Heart left ventricle (tissue), 16 donors: Measurements from ENCODE around the gene QRSL1. TPM values are rescaled to one million over a fixed set of nuclear protein-coding genes. Genes with fewer than 3 reads are reported as not detected.

Experiments used
- ATAC-seq, 4 donors: fragments of 200-7000 bp; cut with Tn5 transposase; one replicate each; pipeline ENCODE4 v1.9.1; 2020 to 2022; ENCODE audit warnings: moderate library complexity in 4 of 4, mild to moderate bottlenecking in 3 of 4, moderate number of reproducible peaks in 1 of 4
- DNase-seq, 5 donors: peaks; one replicate each; pipeline ENCODE4 v3.0.0-alpha.2; 2020
- H3K27ac ChIP-seq, 12 donors: fragments of 200-600 bp; sonication (generic) in 4 of 12; one replicate each; pipeline versions ENCODE4 v1.5.0 to v1.8.0; 2016 to 2022; ENCODE audit warnings: mild to moderate bottlenecking in 2 of 12
- H3K27me3 ChIP-seq, 9 donors: fragments of 200-600 bp; sonication (generic) in 2 of 9; one replicate each; pipeline versions ENCODE4 v1.5.1 to v1.8.0; 2016 to 2022; ENCODE audit warnings: mild to moderate bottlenecking in 3 of 9
- H3K36me3 ChIP-seq, 9 donors: fragments of 200-600 bp; sonication (generic) in 2 of 9; one replicate each; pipeline versions ENCODE4 v1.5.0 to v1.8.0; 2018 to 2022; ENCODE audit warnings: mild to moderate bottlenecking in 2 of 9
- H3K4me1 ChIP-seq, 12 donors: fragments of 200-600 bp; sonication (generic) in 4 of 12; one replicate each; pipeline versions ENCODE4 v1.5.0 to v1.8.0; 2016 to 2022; ENCODE audit warnings: mild to moderate bottlenecking in 3 of 12
- H3K4me3 ChIP-seq, 12 donors: fragments of 200-600 bp; sonication (generic) in 4 of 12; one replicate each; pipeline versions ENCODE4 v1.5.0 to v1.8.0; 2017 to 2022; ENCODE audit warnings: mild to moderate bottlenecking in 9 of 12, moderate library complexity in 4 of 12
- H3K9me3 ChIP-seq, 12 donors: fragments of 200-600 bp; sonication (generic) in 4 of 12; one replicate each; pipeline versions ENCODE4 v1.5.0 to v1.8.0; 2016 to 2022; ENCODE audit warnings: mild to moderate bottlenecking in 1 of 12
- POLR2A ChIP-seq, 2 donors: fragments of 450-650 bp; IDR thresholded peaks; one replicate each; pipeline ENCODE4 v1.6.1; 2017; ENCODE audit warnings: antibody characterized with exemption in 2 of 2, mild to moderate bottlenecking in 2 of 2, moderate library complexity in 2 of 2
- WGBS, 4 donors: extraction: QIAGEN DNeasy Blood & Tissue Kit in 2 of 4; methylation state at CpG; one replicate each; pipeline versions ENCODE4 v1.1.5 to v1.1.7; 2013 to 2018; 5-methylcytosine and 5-hydroxymethylcytosine counted together
- intact Hi-C, 10 donors: fragments of 100-400 bp; cut with DNase I; formaldehyde crosslinking; loops; one replicate each; pipeline versions ENCODE4 v1.11.1 to v1.14.2; 2022
- polyA plus RNA-seq, 2 donors: library from polyadenylated mRNA; stranded (reverse); fragments of 200-250 nt; gene quantifications; one replicate each; pipeline ENCODE4 v1.2.3, GENCODE V29; 2013
- total RNA-seq, 9 donors: library from RNA; depleted of rRNA in 2 of 9; stranded (reverse); fragments of >200 nt in 2 of 9; fragmentation: NEBNext Ultra II Directional in 3 of 9; extraction: Animal tissue kit (Norgen Biotek cat#: 25700) in 3 of 9; gene quantifications; one replicate each; pipeline versions ENCODE4 v1.1.0 to v1.2.4, GENCODE V29; 2016 to 2023
- TF ChIP-seq, protein P1 (sequence below), 12 donors: fragments of 200-600 bp; sonication (generic) in 4 of 12; IDR thresholded peaks; one replicate each; pipeline versions ENCODE4 v1.5.0 to v1.8.0; 2018 to 2022; ENCODE audit warnings: antibody characterized with exemption in 12 of 12, mild to moderate bottlenecking in 5 of 12
- donor health status: ischemic (EF 13 %, LVEDD 7.1; RV severe dilation, severe dysfunction).
- donor health status: healthy with polysubstance abuse.
- donor health status: DM: no; HTN: yes; CAD: no.
- donor health status: DM: no; HTN: no; CAD: no.
- donor health status: ischemic (EF 25% LVEDD 6.9; RV normal size, moderate dysfunction).
- donor health status: ischemic (EF 25% LVEDD 5.7; RV mildly dilated, moderate dysfunction).
- donor health status: healthy.
- donor health status: DM: yes; HTN: yes; CAD: no.
- donor health status: ischemic (EF 35%, LVEDD 5.7; RV mildly dilated, moderate dysfunction).
- donor health status: nonischemic (EF 11% LVEDD 7.7; RV severe dilation, severe dysfunction).
- donor health status: DM: yes; HTN: yes; CAD: no.
- donor health status: PGD.
- donor health status: ischemic (EF 29% LVEDD 5.4; RV normal size, mild dysfunction).
- donor health status: nonischemic (EF 23%, LVEDD 6.1; RV moderate dilation, normal function).

The QRSL1 gene
- total and polyA plus RNA-seq, 11 donors: 8.6 to 18.9 (median 14.4) TPM

- H3K27me3 ChIP-seq: no peaks in the 10 kb centered on the region
- H3K4me1 ChIP-seq: no peaks in the 10 kb centered on the region
- intact Hi-C loops: no loop called here
- ATAC-seq (no peak), DNase-seq (no peak)
- no peaks in the 10 kb centered on the region for H3K36me3 ChIP-seq
- TF ChIP-seq, protein P1, sequence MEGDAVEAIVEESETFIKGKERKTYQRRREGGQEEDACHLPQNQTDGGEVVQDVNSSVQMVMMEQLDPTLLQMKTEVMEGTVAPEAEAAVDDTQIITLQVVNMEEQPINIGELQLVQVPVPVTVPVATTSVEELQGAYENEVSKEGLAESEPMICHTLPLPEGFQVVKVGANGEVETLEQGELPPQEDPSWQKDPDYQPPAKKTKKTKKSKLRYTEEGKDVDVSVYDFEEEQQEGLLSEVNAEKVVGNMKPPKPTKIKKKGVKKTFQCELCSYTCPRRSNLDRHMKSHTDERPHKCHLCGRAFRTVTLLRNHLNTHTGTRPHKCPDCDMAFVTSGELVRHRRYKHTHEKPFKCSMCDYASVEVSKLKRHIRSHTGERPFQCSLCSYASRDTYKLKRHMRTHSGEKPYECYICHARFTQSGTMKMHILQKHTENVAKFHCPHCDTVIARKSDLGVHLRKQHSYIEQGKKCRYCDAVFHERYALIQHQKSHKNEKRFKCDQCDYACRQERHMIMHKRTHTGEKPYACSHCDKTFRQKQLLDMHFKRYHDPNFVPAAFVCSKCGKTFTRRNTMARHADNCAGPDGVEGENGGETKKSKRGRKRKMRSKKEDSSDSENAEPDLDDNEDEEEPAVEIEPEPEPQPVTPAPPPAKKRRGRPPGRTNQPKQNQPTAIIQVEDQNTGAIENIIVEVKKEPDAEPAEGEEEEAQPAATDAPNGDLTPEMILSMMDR (IDR thresholded peaks at IDR 0.05): no peak
- no peak for TF ChIP-seq POLR2A (IDR thresholded peaks at IDR 0.05)
- H3K4me3 ChIP-seq: no peak overlapping the region
- H3K9me3 ChIP-seq: no peaks in the 10 kb centered on the region
- no peak overlapping the region for H3K27ac ChIP-seq
These were observed 45.3 kb downstream of the QRSL1 start for GRCh38 chr6:106674541-106675229.

GRCh38 chr6:106677282-106677681 lies 47.9 kb downstream of the QRSL1 start:
- DNase-seq (no peak), ATAC-seq (no peak)
- H3K4me1 ChIP-seq: no peaks in the 10 kb centered on the region
- intact Hi-C loops: no loop called here
- TF ChIP-seq, protein P1 (IDR thresholded peaks at IDR 0.05): no peak
- TF ChIP-seq POLR2A (IDR thresholded peaks at IDR 0.05): no peak
- no peaks in the 10 kb centered on the region for H3K36me3 ChIP-seq
- 75 to 82% (median 80%) methylated on average over 3 of the region's 3 CpGs for WGBS, 4 donors
- no peak overlapping the region for H3K4me3 ChIP-seq
- H3K27me3 ChIP-seq: no peaks in the 10 kb centered on the region
- H3K27ac ChIP-seq: no peak overlapping the region
- H3K9me3 ChIP-seq: no peaks in the 10 kb centered on the region

DNA sequence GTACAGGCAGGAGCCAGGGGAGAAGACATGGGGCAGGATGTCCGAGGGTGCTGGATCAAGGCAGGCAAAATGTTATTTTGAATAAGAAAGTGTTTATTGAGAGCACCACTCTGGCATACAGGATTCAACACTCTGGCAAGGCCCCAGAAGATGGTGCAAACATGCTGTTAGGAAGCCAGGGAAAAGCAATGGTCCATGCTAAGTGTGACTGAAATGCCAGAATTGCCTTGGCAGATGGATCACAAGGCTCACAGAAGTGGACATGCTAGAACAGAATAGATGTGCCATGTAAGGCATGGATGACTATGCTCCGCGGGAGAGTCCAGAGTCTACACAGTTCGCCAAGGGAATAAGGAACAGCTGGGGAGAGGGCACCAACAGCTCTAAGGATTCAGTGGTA lies 54.6 kb downstream of the QRSL1 start:
- no peak for ATAC-seq
- Histone ChIP-seq H3K4me3 (no peak overlapping the region), H3K27me3 (no peaks in the 10 kb centered on the region), H3K27ac (no peak overlapping the region), H3K9me3 (no peaks in the 10 kb centered on the region), H3K36me3 (no peaks in the 10 kb centered on the region), H3K4me1 (no peaks in the 10 kb centered on the region)
- WGBS, 4 donors: 95 to 98% (median 97%) methylated on average over 4 of the region's 4 CpGs
- TF ChIP-seq, protein P1 (IDR thresholded peaks at IDR 0.05): no peak
- no peak for TF ChIP-seq POLR2A (IDR thresholded peaks at IDR 0.05)
- DNase-seq: no peak
- intact Hi-C loops: no loop called here

DNA sequence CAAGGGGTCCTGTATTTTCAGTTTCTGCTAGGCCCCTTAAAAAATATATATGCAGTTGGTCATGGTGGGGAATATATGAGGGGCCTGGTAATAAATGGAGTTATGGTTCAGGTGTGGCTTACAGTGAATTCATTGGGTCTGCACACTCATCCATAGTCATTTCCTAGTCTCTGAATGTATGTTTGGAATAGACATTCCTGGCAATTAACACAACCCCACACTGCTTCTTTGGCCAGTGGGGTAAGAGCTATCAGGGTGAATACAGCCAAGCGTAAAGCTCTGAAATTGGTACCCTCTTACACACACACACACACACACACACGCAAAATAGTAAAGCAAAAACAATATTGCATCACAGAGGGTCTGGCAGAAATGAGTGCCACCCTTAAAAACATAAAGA lies 56.5 kb downstream of the QRSL1 start:
- Histone ChIP-seq H3K4me3 (no peak overlapping the region), H3K9me3 (no peaks in the 10 kb centered on the region), H3K36me3 (no peaks in the 10 kb centered on the region), H3K4me1 (no peaks in the 10 kb centered on the region), H3K27me3 (no peaks in the 10 kb centered on the region), H3K27ac (no peak overlapping the region)
- DNase-seq (no peak), ATAC-seq (no peak)
- intact Hi-C loops: no loop called here
- TF ChIP-seq, protein P1 (IDR thresholded peaks at IDR 0.05): no peak
- TF ChIP-seq POLR2A (IDR thresholded peaks at IDR 0.05): no peak
- WGBS, 4 donors: 91 to 98% (median 94%) methylated on average over 2 of the region's 2 CpGs
